ENCODE results near the gene PTPRM. TPM values are rescaled to one million over a fixed set of nuclear protein-coding genes. Genes with fewer than 3 reads are reported as not detected.

PTPRM gene
- total RNA-seq, 2 donors from 2014 or later = 80.1 to 106 TPM

DNA sequence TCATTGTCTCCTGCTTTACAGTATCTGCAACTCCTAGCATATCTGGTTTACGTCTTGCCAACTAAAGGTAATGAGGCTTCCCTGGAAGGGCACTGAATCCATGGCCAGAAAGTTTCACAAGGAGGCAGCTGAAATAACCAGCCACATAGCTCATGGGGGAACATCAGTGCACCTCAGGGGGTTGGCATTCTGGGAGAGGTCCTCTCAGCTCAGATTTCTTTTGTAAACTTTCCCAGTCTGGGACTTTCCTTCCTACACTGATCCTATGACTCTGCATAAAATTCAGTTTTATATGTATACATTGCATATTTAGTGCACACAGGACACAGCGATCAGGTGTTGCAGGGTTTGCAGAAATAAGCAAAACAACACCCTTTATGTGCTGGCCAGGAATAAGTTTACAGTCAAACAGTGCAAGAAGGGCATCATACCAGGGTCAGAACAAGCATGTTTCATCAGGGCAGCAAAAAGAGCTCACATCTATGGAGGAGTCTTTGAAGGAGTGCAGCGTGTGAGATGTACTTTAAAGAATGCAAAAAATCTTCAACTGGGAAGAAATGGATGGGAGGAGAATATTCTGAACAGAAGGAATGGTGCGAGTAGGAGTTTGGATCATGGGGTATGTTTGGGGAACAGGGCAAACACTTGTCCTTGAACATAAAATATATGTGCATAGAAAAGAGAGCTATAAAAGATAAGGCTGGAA lies 801.5 kb downstream of the PTPRM start:
- H3K9me3 ChIP-seq = no peaks in the 10 kb centered on the region
- no peaks in the 10 kb centered on the region for H3K27me3 ChIP-seq
- peaks cover 0 to 21% of the 10 kb centered on the region in 2 donors for H3K4me1 ChIP-seq
- H3K4me3 ChIP-seq = no peak overlapping the region
- no peaks in the 10 kb centered on the region for H3K36me3 ChIP-seq
- H3K27ac ChIP-seq = no peak overlapping the region
- DNase-seq (ENCODE audit: low spot score) = no peak
- TF ChIP-seq, protein P1, sequence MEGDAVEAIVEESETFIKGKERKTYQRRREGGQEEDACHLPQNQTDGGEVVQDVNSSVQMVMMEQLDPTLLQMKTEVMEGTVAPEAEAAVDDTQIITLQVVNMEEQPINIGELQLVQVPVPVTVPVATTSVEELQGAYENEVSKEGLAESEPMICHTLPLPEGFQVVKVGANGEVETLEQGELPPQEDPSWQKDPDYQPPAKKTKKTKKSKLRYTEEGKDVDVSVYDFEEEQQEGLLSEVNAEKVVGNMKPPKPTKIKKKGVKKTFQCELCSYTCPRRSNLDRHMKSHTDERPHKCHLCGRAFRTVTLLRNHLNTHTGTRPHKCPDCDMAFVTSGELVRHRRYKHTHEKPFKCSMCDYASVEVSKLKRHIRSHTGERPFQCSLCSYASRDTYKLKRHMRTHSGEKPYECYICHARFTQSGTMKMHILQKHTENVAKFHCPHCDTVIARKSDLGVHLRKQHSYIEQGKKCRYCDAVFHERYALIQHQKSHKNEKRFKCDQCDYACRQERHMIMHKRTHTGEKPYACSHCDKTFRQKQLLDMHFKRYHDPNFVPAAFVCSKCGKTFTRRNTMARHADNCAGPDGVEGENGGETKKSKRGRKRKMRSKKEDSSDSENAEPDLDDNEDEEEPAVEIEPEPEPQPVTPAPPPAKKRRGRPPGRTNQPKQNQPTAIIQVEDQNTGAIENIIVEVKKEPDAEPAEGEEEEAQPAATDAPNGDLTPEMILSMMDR (IDR thresholded peaks at IDR 0.05) = no peak

DNA sequence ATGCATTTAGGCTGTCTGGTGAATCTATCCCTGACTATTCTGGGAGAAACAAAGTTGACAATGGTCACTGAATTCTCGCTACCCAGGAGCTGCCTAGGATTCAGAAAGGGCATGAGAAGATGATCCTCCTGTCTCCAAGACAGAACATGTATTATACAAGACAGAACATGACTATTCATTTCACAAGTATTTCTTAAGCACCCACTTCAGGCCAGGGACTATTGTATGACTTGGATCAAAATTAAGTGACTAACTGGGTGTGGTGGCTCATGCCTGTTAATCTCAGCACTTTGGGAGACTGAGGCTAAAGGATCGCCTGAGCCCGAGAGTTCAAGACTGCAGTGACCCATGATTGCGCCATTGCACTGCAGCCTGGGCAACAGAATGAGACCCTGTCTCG lies 806.4 kb downstream of the PTPRM start:
- DNase-seq (ENCODE audit: low spot score) = no peak
- TF ChIP-seq, protein P1 (IDR thresholded peaks at IDR 0.05) = no peak
- peaks cover 17% of the 10 kb centered on the region for H3K36me3 ChIP-seq
- no peak overlapping the region for H3K27ac ChIP-seq
- H3K4me3 ChIP-seq = no peak overlapping the region
- H3K4me1 ChIP-seq = no peaks in the 10 kb centered on the region
- H3K9me3 ChIP-seq = no peaks in the 10 kb centered on the region
- H3K27me3 ChIP-seq = no peaks in the 10 kb centered on the region

DNA sequence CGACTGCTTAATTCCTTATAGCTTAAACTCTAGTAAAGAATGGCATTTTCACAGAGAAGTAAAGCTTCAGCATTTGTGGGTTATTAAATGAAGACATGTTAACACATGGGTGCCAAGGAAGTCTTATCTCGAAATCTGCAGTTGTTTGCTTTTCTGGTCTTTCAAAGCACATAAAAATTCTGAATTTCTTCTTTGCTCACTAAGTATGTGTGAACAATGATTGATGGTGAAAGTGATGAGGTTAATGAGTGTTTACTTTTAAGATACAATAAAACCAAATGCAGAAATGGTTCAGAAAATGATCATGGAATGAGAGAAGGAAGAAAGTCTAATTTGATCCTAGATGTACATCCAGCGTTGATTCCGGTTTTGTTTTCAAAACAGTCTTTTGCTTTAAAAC lies 807.6 kb downstream of the PTPRM start:
- no peaks in the 10 kb centered on the region for H3K9me3 ChIP-seq
- no peaks in the 10 kb centered on the region for H3K4me1 ChIP-seq
- no peak for DNase-seq (ENCODE audit: low spot score)
- peaks cover 29% of the 10 kb centered on the region for H3K36me3 ChIP-seq
- no peaks in the 10 kb centered on the region for H3K27me3 ChIP-seq
- H3K4me3 ChIP-seq = no peak overlapping the region
- TF ChIP-seq, protein P1 (IDR thresholded peaks at IDR 0.05) = no peak
- no peak overlapping the region for H3K27ac ChIP-seq

DNA sequence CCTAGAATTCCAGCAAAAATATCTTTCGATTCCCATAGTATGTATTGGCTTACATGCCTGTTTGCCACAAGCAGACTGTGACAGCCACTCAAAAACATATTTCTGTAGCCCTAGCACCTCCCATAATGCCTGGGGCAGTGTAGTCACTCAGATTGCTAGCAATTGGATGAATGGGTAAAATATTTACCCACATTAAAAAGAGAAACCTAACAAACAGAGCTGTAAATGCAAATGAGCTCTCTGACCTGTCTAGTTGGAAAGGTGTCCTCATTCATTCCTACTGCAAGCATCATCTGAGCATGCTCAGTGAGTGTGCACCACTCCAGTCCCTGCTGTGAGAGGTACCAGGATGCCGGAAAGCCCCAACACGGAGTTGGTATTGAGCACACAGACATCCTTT lies 808.1 kb downstream of the PTPRM start:
- H3K27ac ChIP-seq = no peak overlapping the region
- no peaks in the 10 kb centered on the region for H3K9me3 ChIP-seq
- TF ChIP-seq, protein P1 (IDR thresholded peaks at IDR 0.05) = no peak
- H3K4me1 ChIP-seq = no peaks in the 10 kb centered on the region
- H3K27me3 ChIP-seq = no peaks in the 10 kb centered on the region
- H3K4me3 ChIP-seq = no peak overlapping the region
- no peak for DNase-seq (ENCODE audit: low spot score)
- H3K36me3 ChIP-seq = peaks cover 33% of the 10 kb centered on the region

DNA sequence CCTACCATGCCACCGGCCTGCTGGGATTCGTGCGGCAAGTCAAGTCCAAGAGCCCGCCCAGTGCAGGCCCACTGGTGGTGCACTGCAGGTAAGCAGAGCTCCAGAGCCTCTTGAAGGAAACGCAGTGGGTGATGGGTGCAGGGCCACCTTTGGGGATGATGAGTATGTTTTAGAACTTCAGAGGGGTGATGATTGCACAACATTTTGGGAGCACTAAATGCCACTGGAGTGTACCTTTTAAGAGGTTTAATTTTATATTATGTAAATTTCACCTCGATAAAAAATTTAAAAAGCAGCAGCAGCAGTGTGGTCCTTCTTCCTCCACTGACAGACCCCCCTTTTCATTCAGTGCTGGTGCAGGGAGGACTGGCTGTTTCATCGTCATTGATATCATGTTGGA lies 809.0 kb downstream of the PTPRM start:
- Histone ChIP-seq H3K27ac (no peak overlapping the region), H3K4me3 (no peak overlapping the region), H3K9me3 (no peaks in the 10 kb centered on the region), H3K4me1 (no peaks in the 10 kb centered on the region), H3K36me3 (peaks cover 40% of the 10 kb centered on the region), H3K27me3 (no peaks in the 10 kb centered on the region)
- TF ChIP-seq, protein P1 (IDR thresholded peaks at IDR 0.05) = no peak
- no peak for DNase-seq (ENCODE audit: low spot score)

All from right atrium auricular region (tissue), 2 donors.